HepG2 (cell line): ENCODE results near the gene FAM181A. TPM values are rescaled to one million over a fixed set of nuclear protein-coding genes. Genes with fewer than 3 reads are reported as not detected.

Source experiments
- CEBPB ChIP-seq: IDR thresholded peaks from 2 replicates; pipeline ENCODE4 v1.6.1; 2011; ENCODE audit warnings: low read depth, low read length, improper control_type of control experiment, borderline replicate concordance
- DR1 ChIP-seq: sonication (generic); formaldehyde crosslinking; IDR thresholded peaks from 2 replicates; pipeline ENCODE4 v1.8.0; 2021; ENCODE audit warnings: mild to moderate bottlenecking, missing genetic modification reagents, inconsistent platforms
- HCFC1 ChIP-seq: fragments of 150-350 bp; IDR thresholded peaks from 2 replicates; pipeline ENCODE4 v1.6.1; 2014; ENCODE audit warnings: low read depth, low read length
- HIVEP1 ChIP-seq: sonication (generic); formaldehyde crosslinking; IDR thresholded peaks from 2 replicates; pipeline ENCODE4 v1.4.0; 2020; ENCODE audit warnings: mild to moderate bottlenecking, missing genetic modification reagents
- IKZF1 ChIP-seq: fragments of 450-650 bp; IDR thresholded peaks from 2 replicates; pipeline ENCODE4 v1.7.1; 2016
- KAT8 ChIP-seq: IDR thresholded peaks from 2 replicates; pipeline ENCODE4 v1.6.1; 2016; ENCODE audit warnings: missing genetic modification reagents, missing compliant biosample characterization
- KMT2A ChIP-seq: sonication (generic); formaldehyde crosslinking; IDR thresholded peaks from 2 replicates; pipeline ENCODE4 v1.4.0; 2020; ENCODE audit warnings: missing genetic modification reagents
- NCOA2 ChIP-seq: sonication (generic); formaldehyde crosslinking; IDR thresholded peaks from 2 replicates; pipeline ENCODE4 v1.8.0; 2022; ENCODE audit warnings: inconsistent platforms
- RELA ChIP-seq: sonication (generic); formaldehyde crosslinking; IDR thresholded peaks from 2 replicates; pipeline ENCODE4 v1.4.0; 2020; ENCODE audit warnings: missing genetic modification reagents
- SETDB1 ChIP-seq: sonication (generic); formaldehyde crosslinking; IDR thresholded peaks from 2 replicates; pipeline ENCODE4 v1.5.1; 2020; ENCODE audit warnings: missing genetic modification reagents, mild to moderate bottlenecking, borderline replicate concordance
- SP140L ChIP-seq: sonication (generic); formaldehyde crosslinking; IDR thresholded peaks from 2 replicates; pipeline ENCODE4 v1.4.0; 2020; ENCODE audit warnings: missing genetic modification reagents, borderline replicate concordance
- SSRP1 ChIP-seq: IDR thresholded peaks from 2 replicates; pipeline ENCODE4 v1.6.1; 2016; ENCODE audit warnings: control low read depth
- ZNF160 ChIP-seq: sonication (generic); formaldehyde crosslinking; IDR thresholded peaks from 2 replicates; pipeline ENCODE4 v1.8.0; 2022; ENCODE audit warnings: mild to moderate bottlenecking, inconsistent platforms, missing genetic modification reagents
- ZNF20 ChIP-seq: sonication (generic); formaldehyde crosslinking; IDR thresholded peaks from 2 replicates; pipeline ENCODE4 v1.4.0; 2020; ENCODE audit warnings: mild to moderate bottlenecking, moderate library complexity, missing genetic modification reagents
- ZNF547 ChIP-seq: sonication (generic); formaldehyde crosslinking; IDR thresholded peaks from 2 replicates; pipeline ENCODE4 v1.5.1; 2020; ENCODE audit warnings: mild to moderate bottlenecking, missing genetic modification reagents
- ZNF605 ChIP-seq: sonication (generic); formaldehyde crosslinking; IDR thresholded peaks from 2 replicates; pipeline ENCODE4 v1.8.0; 2022; ENCODE audit warnings: mild to moderate bottlenecking, missing genetic modification reagents
- ZNF772 ChIP-seq: sonication (generic); formaldehyde crosslinking; IDR thresholded peaks from 2 replicates; pipeline ENCODE4 v1.5.0; 2020; ENCODE audit warnings: mild to moderate bottlenecking, missing genetic modification reagents
- ZSCAN9 ChIP-seq: IDR thresholded peaks from 2 replicates; pipeline ENCODE4 v1.6.1; 2016; ENCODE audit warnings: borderline replicate concordance
- polyA plus RNA-seq, 8 experiments: library from polyadenylated mRNA; depleted of rRNA in 3 of 8; stranded (reverse) in 7 of 8; unstranded in 1 of 8; fragments of >200 nt; fragmentation: Illumina TruSeq in 4 of 8; extraction: Trizol in 4 of 8; gene quantifications; 2 replicates each; pipeline versions ENCODE4 v1.2.1 to v1.2.3, GENCODE V29; 2011 to 2016; ENCODE audit warnings: low read depth in 4 of 8, missing spikeins in 1 of 8, mixed read lengths in 1 of 8; ENCODE audit not compliant: insufficient read depth in 1 of 8
- total RNA-seq, 5 experiments: library from RNA; depleted of rRNA; stranded (reverse); fragments of >200 nt; fragmentation: Illumina TruSeq; extraction: Trizol; gene quantifications; 2 replicates each; pipeline ENCODE4 v1.2.3, GENCODE V29; 2016; ENCODE audit warnings: low read depth in 1 of 5
- TF ChIP-seq, protein P1 (sequence below): IDR thresholded peaks from 2 replicates; pipeline ENCODE4 v1.4.0; 2020; ENCODE audit warnings: mild to moderate bottlenecking, missing genetic modification reagents
- TF ChIP-seq, protein P2 (sequence below): sonication (generic); formaldehyde crosslinking; IDR thresholded peaks from 2 replicates; pipeline ENCODE4 v1.5.1; 2020; ENCODE audit warnings: missing genetic modification reagents, mild to moderate bottlenecking, borderline replicate concordance
- TF ChIP-seq, protein P3 (sequence below): IDR thresholded peaks from 2 replicates; pipeline ENCODE4 v1.6.1; 2012; ENCODE audit warnings: low read length, improper control_type of control experiment

The FAM181A gene
- total and polyA plus RNA-seq, 2 of the 13 experiments (the other 11 are each of a cell fraction or from before 2014, with no cell fraction given): 1.1 to 1.5 TPM

- TF ChIP-seq ZNF20 (CRISPR knock-in tag) (no peak), KMT2A (no peak; the same call in 1 of the 2 replicates), HIVEP1 (peak; percentile 100), ZNF605 (CRISPR knock-in tag) (peak; percentile 96), ZNF772 (CRISPR knock-in tag) (no peak; the same call in none of the 2 replicates), SP140L (CRISPR knock-in tag) (0 out of 2 replicates have a peak, but pooled peaks have one; percentile 76), KAT8 (CRISPR knock-in tag) (peak; percentile 88), NCOA2 (CRISPR knock-in tag) (peak; percentile 96), SETDB1 (no peak), HCFC1 (peak; percentile 39; the same call in 1 of the 2 replicates), RELA (CRISPR knock-in tag) (peak; percentile 100), ZNF547 (CRISPR knock-in tag) (no peak; the same call in 1 of the 2 replicates), SSRP1 (CRISPR knock-in tag) (no peak), ZNF160 (CRISPR knock-in tag) (peak; percentile 69; the same call in 1 of the 2 replicates), IKZF1 (no peak), ZSCAN9 (CRISPR knock-in tag) (peak; percentile 94), CEBPB (no peak), DR1 (CRISPR knock-in tag) (peak; percentile 79)
- TF ChIP-seq, protein P1, sequence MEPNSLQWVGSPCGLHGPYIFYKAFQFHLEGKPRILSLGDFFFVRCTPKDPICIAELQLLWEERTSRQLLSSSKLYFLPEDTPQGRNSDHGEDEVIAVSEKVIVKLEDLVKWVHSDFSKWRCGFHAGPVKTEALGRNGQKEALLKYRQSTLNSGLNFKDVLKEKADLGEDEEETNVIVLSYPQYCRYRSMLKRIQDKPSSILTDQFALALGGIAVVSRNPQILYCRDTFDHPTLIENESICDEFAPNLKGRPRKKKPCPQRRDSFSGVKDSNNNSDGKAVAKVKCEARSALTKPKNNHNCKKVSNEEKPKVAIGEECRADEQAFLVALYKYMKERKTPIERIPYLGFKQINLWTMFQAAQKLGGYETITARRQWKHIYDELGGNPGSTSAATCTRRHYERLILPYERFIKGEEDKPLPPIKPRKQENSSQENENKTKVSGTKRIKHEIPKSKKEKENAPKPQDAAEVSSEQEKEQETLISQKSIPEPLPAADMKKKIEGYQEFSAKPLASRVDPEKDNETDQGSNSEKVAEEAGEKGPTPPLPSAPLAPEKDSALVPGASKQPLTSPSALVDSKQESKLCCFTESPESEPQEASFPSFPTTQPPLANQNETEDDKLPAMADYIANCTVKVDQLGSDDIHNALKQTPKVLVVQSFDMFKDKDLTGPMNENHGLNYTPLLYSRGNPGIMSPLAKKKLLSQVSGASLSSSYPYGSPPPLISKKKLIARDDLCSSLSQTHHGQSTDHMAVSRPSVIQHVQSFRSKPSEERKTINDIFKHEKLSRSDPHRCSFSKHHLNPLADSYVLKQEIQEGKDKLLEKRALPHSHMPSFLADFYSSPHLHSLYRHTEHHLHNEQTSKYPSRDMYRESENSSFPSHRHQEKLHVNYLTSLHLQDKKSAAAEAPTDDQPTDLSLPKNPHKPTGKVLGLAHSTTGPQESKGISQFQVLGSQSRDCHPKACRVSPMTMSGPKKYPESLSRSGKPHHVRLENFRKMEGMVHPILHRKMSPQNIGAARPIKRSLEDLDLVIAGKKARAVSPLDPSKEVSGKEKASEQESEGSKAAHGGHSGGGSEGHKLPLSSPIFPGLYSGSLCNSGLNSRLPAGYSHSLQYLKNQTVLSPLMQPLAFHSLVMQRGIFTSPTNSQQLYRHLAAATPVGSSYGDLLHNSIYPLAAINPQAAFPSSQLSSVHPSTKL (CRISPR knock-in tag): peak; percentile 97
- TF ChIP-seq, protein P2, sequence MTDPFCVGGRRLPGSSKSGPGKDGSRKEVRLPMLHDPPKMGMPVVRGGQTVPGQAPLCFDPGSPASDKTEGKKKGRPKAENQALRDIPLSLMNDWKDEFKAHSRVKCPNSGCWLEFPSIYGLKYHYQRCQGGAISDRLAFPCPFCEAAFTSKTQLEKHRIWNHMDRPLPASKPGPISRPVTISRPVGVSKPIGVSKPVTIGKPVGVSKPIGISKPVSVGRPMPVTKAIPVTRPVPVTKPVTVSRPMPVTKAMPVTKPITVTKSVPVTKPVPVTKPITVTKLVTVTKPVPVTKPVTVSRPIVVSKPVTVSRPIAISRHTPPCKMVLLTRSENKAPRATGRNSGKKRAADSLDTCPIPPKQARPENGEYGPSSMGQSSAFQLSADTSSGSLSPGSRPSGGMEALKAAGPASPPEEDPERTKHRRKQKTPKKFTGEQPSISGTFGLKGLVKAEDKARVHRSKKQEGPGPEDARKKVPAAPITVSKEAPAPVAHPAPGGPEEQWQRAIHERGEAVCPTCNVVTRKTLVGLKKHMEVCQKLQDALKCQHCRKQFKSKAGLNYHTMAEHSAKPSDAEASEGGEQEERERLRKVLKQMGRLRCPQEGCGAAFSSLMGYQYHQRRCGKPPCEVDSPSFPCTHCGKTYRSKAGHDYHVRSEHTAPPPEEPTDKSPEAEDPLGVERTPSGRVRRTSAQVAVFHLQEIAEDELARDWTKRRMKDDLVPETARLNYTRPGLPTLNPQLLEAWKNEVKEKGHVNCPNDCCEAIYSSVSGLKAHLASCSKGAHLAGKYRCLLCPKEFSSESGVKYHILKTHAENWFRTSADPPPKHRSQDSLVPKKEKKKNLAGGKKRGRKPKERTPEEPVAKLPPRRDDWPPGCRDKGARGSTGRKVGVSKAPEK (CRISPR knock-in tag): no peak
- TF ChIP-seq, protein P3, sequence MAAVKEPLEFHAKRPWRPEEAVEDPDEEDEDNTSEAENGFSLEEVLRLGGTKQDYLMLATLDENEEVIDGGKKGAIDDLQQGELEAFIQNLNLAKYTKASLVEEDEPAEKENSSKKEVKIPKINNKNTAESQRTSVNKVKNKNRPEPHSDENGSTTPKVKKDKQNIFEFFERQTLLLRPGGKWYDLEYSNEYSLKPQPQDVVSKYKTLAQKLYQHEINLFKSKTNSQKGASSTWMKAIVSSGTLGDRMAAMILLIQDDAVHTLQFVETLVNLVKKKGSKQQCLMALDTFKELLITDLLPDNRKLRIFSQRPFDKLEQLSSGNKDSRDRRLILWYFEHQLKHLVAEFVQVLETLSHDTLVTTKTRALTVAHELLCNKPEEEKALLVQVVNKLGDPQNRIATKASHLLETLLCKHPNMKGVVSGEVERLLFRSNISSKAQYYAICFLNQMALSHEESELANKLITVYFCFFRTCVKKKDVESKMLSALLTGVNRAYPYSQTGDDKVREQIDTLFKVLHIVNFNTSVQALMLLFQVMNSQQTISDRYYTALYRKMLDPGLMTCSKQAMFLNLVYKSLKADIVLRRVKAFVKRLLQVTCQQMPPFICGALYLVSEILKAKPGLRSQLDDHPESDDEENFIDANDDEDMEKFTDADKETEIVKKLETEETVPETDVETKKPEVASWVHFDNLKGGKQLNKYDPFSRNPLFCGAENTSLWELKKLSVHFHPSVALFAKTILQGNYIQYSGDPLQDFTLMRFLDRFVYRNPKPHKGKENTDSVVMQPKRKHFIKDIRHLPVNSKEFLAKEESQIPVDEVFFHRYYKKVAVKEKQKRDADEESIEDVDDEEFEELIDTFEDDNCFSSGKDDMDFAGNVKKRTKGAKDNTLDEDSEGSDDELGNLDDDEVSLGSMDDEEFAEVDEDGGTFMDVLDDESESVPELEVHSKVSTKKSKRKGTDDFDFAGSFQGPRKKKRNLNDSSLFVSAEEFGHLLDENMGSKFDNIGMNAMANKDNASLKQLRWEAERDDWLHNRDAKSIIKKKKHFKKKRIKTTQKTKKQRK: no peak
Observed at GRCh38 chr14:93959239-93960107, 32.3 kb downstream of the FAM181A start (continued).
